Heart left ventricle (tissue), 16 donors: ENCODE results near the gene TBC1D5. TPM values are rescaled to one million over a fixed set of nuclear protein-coding genes. Genes with fewer than 3 reads are reported as not detected.
"Not testable (repeated sequence)": the region's sequence is repeated elsewhere in the genome, so short reads cannot be mapped to it uniquely, and the experiment has no call there.

Source experiments
- ATAC-seq, 4 donors: fragments of 200-7000 bp; cut with Tn5 transposase; one replicate each; pipeline ENCODE4 v1.9.1; 2020 to 2022; ENCODE audit warnings: moderate library complexity in 4 of 4, mild to moderate bottlenecking in 3 of 4, moderate number of reproducible peaks in 1 of 4
- DNase-seq, 5 donors: peaks; one replicate each; pipeline ENCODE4 v3.0.0-alpha.2; 2020
- H3K27ac ChIP-seq, 12 donors: fragments of 200-600 bp; sonication (generic) in 4 of 12; one replicate each; pipeline versions ENCODE4 v1.5.0 to v1.8.0; 2016 to 2022; ENCODE audit warnings: mild to moderate bottlenecking in 2 of 12
- H3K27me3 ChIP-seq, 9 donors: fragments of 200-600 bp; sonication (generic) in 2 of 9; one replicate each; pipeline versions ENCODE4 v1.5.1 to v1.8.0; 2016 to 2022; ENCODE audit warnings: mild to moderate bottlenecking in 3 of 9
- H3K36me3 ChIP-seq, 9 donors: fragments of 200-600 bp; sonication (generic) in 2 of 9; one replicate each; pipeline versions ENCODE4 v1.5.0 to v1.8.0; 2018 to 2022; ENCODE audit warnings: mild to moderate bottlenecking in 2 of 9
- H3K4me1 ChIP-seq, 12 donors: fragments of 200-600 bp; sonication (generic) in 4 of 12; one replicate each; pipeline versions ENCODE4 v1.5.0 to v1.8.0; 2016 to 2022; ENCODE audit warnings: mild to moderate bottlenecking in 3 of 12
- H3K4me3 ChIP-seq, 12 donors: fragments of 200-600 bp; sonication (generic) in 4 of 12; one replicate each; pipeline versions ENCODE4 v1.5.0 to v1.8.0; 2017 to 2022; ENCODE audit warnings: mild to moderate bottlenecking in 9 of 12, moderate library complexity in 4 of 12
- H3K9me3 ChIP-seq, 12 donors: fragments of 200-600 bp; sonication (generic) in 4 of 12; one replicate each; pipeline versions ENCODE4 v1.5.0 to v1.8.0; 2016 to 2022; ENCODE audit warnings: mild to moderate bottlenecking in 1 of 12
- POLR2A ChIP-seq, 2 donors: fragments of 450-650 bp; IDR thresholded peaks; one replicate each; pipeline ENCODE4 v1.6.1; 2017; ENCODE audit warnings: antibody characterized with exemption in 2 of 2, mild to moderate bottlenecking in 2 of 2, moderate library complexity in 2 of 2
- WGBS, 4 donors: extraction: QIAGEN DNeasy Blood & Tissue Kit in 2 of 4; methylation state at CpG; one replicate each; pipeline versions ENCODE4 v1.1.5 to v1.1.7; 2013 to 2018; 5-methylcytosine and 5-hydroxymethylcytosine counted together
- intact Hi-C, 10 donors: fragments of 100-400 bp; cut with DNase I; formaldehyde crosslinking; loops; one replicate each; pipeline versions ENCODE4 v1.11.1 to v1.14.2; 2022
- polyA plus RNA-seq, 2 donors: library from polyadenylated mRNA; stranded (reverse); fragments of 200-250 nt; gene quantifications; one replicate each; pipeline ENCODE4 v1.2.3, GENCODE V29; 2013
- total RNA-seq, 9 donors: library from RNA; depleted of rRNA in 2 of 9; stranded (reverse); fragments of >200 nt in 2 of 9; fragmentation: NEBNext Ultra II Directional in 3 of 9; extraction: Animal tissue kit (Norgen Biotek cat#: 25700) in 3 of 9; gene quantifications; one replicate each; pipeline versions ENCODE4 v1.1.0 to v1.2.4, GENCODE V29; 2016 to 2023
- TF ChIP-seq, protein P1 (sequence below), 12 donors: fragments of 200-600 bp; sonication (generic) in 4 of 12; IDR thresholded peaks; one replicate each; pipeline versions ENCODE4 v1.5.0 to v1.8.0; 2018 to 2022; ENCODE audit warnings: antibody characterized with exemption in 12 of 12, mild to moderate bottlenecking in 5 of 12
- donor health status: ischemic (EF 13 %, LVEDD 7.1; RV severe dilation, severe dysfunction).
- donor health status: healthy with polysubstance abuse.
- donor health status: DM: no; HTN: yes; CAD: no.
- donor health status: DM: no; HTN: no; CAD: no.
- donor health status: ischemic (EF 25% LVEDD 6.9; RV normal size, moderate dysfunction).
- donor health status: ischemic (EF 25% LVEDD 5.7; RV mildly dilated, moderate dysfunction).
- donor health status: healthy.
- donor health status: DM: yes; HTN: yes; CAD: no.
- donor health status: ischemic (EF 35%, LVEDD 5.7; RV mildly dilated, moderate dysfunction).
- donor health status: nonischemic (EF 11% LVEDD 7.7; RV severe dilation, severe dysfunction).
- donor health status: DM: yes; HTN: yes; CAD: no.
- donor health status: PGD.
- donor health status: ischemic (EF 29% LVEDD 5.4; RV normal size, mild dysfunction).
- donor health status: nonischemic (EF 23%, LVEDD 6.1; RV moderate dilation, normal function).

The TBC1D5 gene
- total and polyA plus RNA-seq, 11 donors = 5.8 to 48.3 (median 31.1) TPM

DNA sequence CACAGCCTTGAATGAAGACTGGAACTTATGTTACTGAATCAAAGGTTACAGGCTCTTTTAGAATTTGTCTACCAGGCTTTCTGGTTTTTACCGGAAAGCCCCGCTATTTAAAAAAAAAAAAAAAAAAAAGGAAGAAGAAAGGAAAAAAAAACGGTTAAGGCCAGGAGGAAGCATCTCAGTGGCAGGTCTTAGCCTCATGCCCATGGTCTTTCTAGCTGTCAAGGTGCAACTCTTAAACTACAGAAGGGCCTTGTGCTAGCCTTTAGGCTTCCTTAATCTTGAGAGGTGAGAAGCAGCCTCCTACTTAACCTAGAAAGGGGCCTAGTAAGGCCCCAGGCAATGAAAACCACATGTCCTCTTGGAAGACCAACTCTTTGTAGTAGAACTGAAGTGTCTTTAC, 77.5 kb downstream of the TBC1D5 start:
- no peak for ATAC-seq
- intact Hi-C loops = no loop called here
- H3K9me3 ChIP-seq = peaks cover 0 to 8% (median 0%) of the 10 kb centered on the region in 12 donors

DNA sequence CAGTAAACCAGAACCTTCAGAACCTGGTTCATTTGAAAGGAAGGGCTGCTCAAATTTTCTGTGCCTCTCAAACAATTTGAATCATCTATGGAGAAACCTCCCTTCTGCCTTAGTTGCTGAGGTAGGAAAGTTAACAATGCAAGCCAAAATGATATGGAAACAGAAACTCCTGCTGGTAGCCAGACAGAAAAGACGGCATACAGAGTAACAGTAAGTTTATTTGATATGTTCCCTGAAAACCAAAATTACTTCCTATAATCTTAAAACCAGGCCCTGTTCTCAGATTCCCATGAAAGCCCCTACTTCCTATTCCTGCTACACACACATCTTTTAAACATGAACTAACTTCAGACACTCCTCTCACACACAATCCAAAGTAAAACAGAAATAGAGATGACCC, 86.2 kb downstream of the TBC1D5 start:
- TF ChIP-seq, protein P1, sequence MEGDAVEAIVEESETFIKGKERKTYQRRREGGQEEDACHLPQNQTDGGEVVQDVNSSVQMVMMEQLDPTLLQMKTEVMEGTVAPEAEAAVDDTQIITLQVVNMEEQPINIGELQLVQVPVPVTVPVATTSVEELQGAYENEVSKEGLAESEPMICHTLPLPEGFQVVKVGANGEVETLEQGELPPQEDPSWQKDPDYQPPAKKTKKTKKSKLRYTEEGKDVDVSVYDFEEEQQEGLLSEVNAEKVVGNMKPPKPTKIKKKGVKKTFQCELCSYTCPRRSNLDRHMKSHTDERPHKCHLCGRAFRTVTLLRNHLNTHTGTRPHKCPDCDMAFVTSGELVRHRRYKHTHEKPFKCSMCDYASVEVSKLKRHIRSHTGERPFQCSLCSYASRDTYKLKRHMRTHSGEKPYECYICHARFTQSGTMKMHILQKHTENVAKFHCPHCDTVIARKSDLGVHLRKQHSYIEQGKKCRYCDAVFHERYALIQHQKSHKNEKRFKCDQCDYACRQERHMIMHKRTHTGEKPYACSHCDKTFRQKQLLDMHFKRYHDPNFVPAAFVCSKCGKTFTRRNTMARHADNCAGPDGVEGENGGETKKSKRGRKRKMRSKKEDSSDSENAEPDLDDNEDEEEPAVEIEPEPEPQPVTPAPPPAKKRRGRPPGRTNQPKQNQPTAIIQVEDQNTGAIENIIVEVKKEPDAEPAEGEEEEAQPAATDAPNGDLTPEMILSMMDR (IDR thresholded peaks at IDR 0.05) = no peak
- TF ChIP-seq POLR2A (IDR thresholded peaks at IDR 0.05) = no peak
- H3K36me3 ChIP-seq = no peaks in the 10 kb centered on the region
- peaks cover 0 to 11% (median 0%) of the 10 kb centered on the region in 12 donors for H3K4me1 ChIP-seq
- H3K27ac ChIP-seq = no peak overlapping the region
- DNase-seq = no peak
- no peak overlapping the region for H3K4me3 ChIP-seq
- H3K27me3 ChIP-seq = no peaks in the 10 kb centered on the region
- intact Hi-C loops = no loop called here
- no peaks in the 10 kb centered on the region for H3K9me3 ChIP-seq
- 48 to 63% (median 54%) methylated on average over 1 of the region's 1 CpG for WGBS, 4 donors
- ATAC-seq = no peak

More for the DNA sequence above, 77.5 kb downstream of the TBC1D5 start:
- Histone ChIP-seq H3K4me1 (peaks cover 0 to 6% (median 0%) of the 10 kb centered on the region in 12 donors), H3K27ac (no peak overlapping the region), H3K27me3 (no peaks in the 10 kb centered on the region), H3K4me3 (no peak overlapping the region), H3K36me3 (no peaks in the 10 kb centered on the region)
- no peak for DNase-seq
- no peak for TF ChIP-seq POLR2A (IDR thresholded peaks at IDR 0.05)
- TF ChIP-seq, protein P1 (IDR thresholded peaks at IDR 0.05) = no peak
- WGBS, 4 donors = 79 to 93% (median 81%) methylated on average over 3 of the region's 3 CpGs

DNA sequence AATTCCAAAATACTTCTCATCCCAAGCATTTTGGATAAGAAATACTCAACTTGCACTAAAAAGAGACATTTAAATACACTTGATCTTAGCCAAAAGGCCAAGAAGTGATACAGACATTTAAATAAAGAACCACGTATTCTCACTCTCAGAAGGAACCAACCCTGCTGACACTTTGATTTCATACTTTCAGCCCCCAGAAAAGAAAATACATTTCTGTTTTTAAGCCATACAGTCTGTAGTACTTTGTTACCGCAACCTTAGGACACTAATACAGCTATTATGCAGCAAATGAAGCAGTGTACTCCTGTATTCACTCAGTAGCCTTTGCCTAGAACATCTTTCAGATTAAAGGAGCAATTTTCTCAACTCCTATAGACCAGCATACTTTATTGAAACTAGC, 86.7 kb downstream of the TBC1D5 start:
- whole genome bisulfite sequencing, 4 donors = 49 to 76% (median 56%) methylated on average over 2 of the region's 2 CpGs
- intact Hi-C loops = no loop called here

DNA sequence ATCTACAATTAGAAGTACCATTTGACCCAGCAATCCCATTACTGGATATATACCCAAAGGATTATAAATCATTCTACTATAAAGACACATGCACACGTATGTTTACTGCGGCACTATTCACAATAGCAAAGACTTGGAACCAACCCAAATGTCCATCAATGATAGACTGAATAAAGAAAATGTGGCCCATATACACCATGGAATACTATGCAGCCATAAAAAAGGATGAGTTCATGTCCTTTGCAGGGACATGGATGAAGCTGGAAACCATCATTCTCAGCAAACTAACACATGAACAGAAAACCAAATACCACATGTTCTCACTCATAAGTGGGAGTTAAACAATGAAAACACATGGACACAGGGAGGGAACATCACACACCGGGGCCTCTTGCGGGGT, 92.7 kb downstream of the TBC1D5 start:
- not testable (repeated sequence) for H3K27ac ChIP-seq, H3K27me3 ChIP-seq, H3K9me3 ChIP-seq, H3K36me3 ChIP-seq, DNase-seq, ATAC-seq, H3K4me3 ChIP-seq, H3K4me1 ChIP-seq
- WGBS, 4 donors = 95 to 99% (median 97%) methylated on average over 4 of the region's 4 CpGs
- intact Hi-C loops = loop anchor here in 8 of 10 donors (5.0 to 10.0 kb wide), 3 partner anchors 95 to 195 kb away; partner anchors contain the start of gene TBC1D5 (in 3 of the 8)

More for the DNA sequence above, 86.7 kb downstream of the TBC1D5 start:
- H3K27ac ChIP-seq = no peak overlapping the region
- no peaks in the 10 kb centered on the region for H3K36me3 ChIP-seq
- DNase-seq (no peak), ATAC-seq (no peak)
- no peaks in the 10 kb centered on the region for H3K9me3 ChIP-seq
- H3K27me3 ChIP-seq = no peaks in the 10 kb centered on the region
- no peak for TF ChIP-seq POLR2A (IDR thresholded peaks at IDR 0.05)
- TF ChIP-seq, protein P1 (IDR thresholded peaks at IDR 0.05) = no peak
- H3K4me1 ChIP-seq = peaks cover 0 to 11% (median 0%) of the 10 kb centered on the region in 12 donors
- H3K4me3 ChIP-seq = no peak overlapping the region

- intact Hi-C loops = loop anchor here in 8 of 10 donors (5.0 to 10.0 kb wide), 3 partner anchors 96 to 196 kb away; partner anchors contain the start of gene TBC1D5 (in 3 of the 8)
- not testable (repeated sequence) for ATAC-seq, H3K27me3 ChIP-seq, H3K4me3 ChIP-seq, DNase-seq, H3K27ac ChIP-seq, H3K9me3 ChIP-seq, H3K36me3 ChIP-seq
- peaks cover 0 to 16% (median 5%) of the 10 kb centered on the region in 12 donors for H3K4me1 ChIP-seq
- 94 to 98% (median 97%) methylated on average over 8 of the region's 8 CpGs for WGBS, 4 donors
Observed at GRCh38 chr3:17648630-17649355, 93.6 kb downstream of the TBC1D5 start.
